IPS DF 4.7 (cell line): ENCODE measurements around the gene MIXL1.
"Not testable (repeated sequence)": the region's sequence is repeated elsewhere in the genome, so short reads cannot be mapped to it uniquely, and the experiment has no call there.

Experiments
- DNase-seq: peaks from one replicate; pipeline ENCODE4 v3.0.0-alpha.2; 2013; ENCODE audit warnings: low spot score; ENCODE audit errors: extremely low read depth

The MIXL1 gene

DNA sequence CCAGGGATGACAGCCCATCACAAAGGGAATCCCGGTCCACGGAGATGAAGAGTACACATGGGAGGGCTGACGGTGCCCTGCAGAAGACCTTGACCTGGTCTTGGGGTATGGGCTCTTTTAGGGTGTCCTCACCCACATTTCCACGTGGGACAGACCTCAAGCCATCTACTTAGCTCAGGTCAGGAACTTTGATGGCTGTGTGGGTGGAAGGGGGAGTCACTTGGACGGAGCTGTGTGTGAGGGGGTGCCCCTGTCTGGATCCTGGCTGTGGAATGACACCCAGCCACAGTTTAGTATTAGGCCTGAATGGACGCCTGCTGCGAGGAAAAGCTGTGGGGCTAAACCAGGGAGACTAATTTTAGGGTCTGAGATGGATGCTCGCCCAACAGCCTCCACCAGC, 10.9 kb upstream of the MIXL1 start:
- no peak for DNase-seq

DNA sequence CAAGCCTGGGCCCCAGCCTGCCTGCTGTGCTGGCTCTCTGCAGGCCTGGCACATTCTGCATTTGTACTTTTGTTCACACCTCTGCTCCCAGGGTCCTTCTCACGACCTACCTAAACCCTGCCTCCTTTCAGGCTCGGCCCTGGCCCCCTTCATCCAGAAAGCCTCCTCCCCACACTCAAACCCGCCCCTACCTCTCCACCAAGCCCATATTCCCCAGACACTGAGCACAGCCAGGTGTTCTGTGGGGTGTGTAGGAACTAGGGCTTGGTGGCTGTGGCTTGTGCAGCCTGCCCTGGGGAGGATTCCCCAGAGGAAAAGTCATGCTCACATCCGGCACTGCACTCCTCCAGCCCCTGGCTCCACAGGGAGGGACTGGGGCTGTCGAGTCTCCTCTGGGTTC, 8.2 kb upstream of the MIXL1 start:
- no peak for DNase-seq

DNA sequence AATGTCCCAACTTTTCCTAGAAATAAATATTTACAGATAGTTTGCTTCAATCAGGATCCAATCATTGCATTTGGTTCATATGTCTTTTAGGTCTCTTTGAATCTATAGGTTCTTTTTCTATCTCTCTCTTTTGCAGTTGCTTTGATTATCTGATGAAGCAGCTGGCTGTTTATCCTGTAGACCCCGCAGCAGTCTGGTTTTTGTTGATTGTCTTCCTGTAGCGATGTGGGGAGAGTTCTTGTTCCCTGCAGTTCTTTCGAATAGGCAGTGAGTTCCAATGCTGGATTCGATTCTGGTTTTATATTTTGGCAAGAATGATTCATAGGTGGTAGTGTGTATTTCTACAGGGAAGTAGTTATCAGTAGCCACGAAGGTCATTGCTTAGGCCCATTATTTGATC, 7.4 kb upstream of the MIXL1 start:
- no peak for DNase-seq

DNA sequence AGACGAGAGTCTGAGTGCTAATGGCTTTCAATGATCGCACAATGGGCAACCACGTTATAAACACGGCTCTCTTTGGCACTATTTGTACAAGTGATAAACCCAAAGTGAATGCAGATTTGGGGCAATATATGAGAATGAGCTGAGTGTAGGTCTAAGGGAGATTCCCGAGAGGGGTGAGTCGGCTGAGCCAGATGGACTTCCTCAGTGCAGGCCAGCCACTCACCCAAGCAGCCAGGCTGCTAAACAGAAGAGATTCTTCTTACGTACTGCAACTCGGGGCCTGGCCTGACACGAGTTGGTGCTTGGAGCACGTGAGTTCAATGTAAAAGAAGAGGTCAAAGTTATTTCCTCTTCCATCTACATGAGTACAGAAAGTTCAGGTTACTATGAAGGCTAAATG, 6.2 kb upstream of the MIXL1 start:
- no peak for DNase-seq

DNA sequence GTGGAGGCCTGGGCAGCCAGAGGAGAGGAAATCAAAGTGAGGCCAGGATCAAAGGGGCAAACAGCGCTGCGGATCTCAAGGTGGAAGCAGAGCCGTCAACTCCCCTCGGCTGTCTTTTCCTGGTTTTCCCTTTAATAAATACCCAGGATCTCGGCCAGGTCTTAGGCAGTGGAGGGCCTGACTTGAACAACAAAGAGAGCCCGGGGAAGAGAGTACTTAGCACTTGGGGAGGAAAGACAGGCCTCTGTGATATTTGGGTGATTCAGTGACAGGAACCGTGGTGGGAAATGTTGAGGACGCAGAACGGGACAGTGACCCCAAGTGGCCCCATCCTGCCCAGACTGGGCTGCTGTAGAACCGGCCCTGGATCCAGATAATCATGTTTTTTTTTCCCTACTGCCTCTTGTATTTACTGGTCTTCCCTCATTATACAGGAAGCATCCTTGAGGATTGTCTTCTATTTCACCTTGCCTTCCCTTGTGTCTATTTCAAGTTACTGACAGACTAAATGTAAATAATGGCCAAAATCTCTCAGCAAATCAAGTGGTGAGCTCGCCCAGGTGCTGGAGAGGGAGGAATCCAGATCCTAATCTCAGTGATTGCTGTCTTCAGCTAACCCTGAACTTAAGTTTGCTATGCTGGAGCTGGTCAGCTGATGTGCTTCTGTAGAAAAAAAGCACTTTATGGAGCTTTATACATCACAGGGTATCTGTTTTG, 2.8 kb upstream of the MIXL1 start:
- no peak for DNase-seq

DNA sequence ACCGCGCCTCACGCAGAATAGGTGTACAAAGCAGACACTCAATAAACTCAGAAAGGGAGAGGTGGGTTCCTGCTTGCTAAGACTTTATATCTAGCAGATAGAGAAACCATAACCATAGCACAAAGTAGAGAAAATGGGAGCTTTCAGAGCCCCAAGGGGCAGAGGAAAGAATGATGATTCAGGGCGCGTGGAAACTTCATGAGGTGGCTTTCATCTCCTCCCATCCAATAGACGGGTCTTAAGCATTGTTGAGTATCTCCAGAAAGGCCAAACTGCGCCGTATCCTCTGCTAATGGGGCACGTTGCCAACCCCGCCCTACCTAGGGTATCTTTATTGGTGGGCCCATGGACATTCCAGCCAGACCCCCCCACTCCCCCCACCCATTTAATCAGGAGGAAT, 778 bp upstream of the MIXL1 start:
- DNase-seq = no peak

DNA sequence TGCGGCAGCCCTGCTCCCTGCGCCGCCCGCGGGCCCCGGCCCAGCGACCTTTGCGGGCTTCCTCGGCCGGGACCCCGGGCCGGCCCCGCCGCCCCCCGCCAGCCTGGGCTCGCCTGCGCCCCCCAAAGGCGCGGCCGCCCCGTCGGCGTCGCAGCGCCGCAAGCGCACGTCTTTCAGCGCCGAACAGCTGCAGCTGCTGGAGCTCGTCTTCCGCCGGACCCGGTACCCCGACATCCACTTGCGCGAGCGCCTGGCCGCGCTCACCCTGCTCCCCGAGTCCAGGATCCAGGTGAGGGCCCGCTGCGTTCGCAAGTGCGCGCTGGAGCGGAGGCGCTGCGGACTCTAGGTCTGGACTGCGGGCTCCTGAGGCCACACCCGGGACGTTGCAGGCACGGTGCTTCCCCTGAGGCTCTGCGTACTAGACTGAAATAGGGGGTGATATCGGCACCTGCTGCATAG, 351 bp downstream of the MIXL1 start:
- DNase-seq = no peak

DNA sequence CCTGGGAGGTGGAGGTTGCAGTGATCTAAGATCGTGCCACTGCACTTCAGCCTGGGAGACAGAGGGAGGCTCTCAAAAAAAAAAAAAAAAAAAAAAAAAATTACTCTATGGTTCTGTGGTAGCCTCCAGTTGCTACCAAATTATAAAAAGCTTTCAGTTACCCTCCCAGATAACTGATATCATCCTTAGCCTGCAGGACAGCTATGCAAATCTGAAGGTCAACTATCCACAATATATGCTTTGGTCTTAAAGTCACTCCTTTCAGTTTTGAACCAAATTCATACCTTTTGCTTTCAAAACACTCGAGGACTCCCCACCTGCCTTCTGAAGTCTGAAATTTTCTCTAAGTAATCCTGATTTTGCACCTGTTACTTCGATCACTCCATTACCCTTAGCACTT, 3.1 kb downstream of the MIXL1 start:
- no peak for DNase-seq

DNA sequence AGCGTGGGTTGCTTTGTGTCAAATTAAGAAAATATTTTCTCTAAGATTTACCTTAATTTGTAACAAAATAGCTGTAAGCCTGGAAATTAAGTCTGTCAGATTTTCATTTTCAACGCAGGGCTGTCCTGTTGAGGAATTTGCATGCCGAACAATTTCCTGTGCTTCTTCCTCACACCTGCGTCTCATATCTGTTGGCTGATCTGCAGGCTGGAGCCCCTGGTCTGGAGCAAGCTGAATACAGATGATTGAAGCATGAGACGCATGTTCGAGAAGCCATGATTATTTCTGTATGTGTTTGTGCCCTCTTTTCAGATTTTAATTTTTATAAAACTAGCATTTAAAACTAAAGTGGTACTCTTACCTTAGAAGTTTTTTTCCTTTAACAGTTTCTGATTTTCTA, 9.8 kb downstream of the MIXL1 start:
- DNase-seq = no peak

DNA sequence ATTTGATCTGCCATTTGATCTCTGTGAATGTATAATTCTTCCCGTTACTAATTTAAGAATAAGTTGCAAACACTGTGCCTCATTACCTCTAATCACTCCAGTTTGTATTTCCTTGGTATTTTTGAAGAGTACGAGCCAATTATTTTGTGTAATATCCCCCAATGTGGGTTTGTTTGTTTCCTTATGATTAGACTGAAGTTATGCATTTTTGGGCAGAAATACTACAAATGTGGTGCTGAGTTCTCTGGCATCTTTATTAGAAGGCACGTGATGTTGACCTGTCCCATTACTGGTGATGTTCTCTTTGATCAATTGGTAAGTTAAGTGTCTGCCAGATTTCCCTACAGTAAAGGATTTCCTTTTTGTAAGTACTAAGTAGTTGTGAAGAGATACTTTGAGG, 10.3 kb downstream of the MIXL1 start:
- DNase-seq = no peak

DNA sequence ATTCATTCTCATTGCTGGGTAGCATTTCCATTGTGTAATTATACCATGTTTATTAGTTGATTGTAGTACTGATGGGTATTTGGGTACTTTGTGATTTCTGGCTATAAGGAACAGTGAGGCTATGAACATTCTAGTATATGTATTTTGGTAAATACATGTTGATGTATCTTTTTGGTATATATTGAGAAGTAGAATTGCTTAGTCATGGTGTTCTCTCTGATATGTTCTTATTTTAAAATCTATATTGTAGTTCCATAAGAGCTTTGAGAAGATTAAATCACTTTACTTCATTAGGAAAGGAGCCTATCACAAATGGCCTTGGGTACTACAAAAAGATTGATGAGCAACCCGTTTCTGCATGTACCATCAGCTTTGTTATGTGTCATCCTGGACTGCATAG, 13.4 kb downstream of the MIXL1 start:
- DNase-seq = no peak

DNA sequence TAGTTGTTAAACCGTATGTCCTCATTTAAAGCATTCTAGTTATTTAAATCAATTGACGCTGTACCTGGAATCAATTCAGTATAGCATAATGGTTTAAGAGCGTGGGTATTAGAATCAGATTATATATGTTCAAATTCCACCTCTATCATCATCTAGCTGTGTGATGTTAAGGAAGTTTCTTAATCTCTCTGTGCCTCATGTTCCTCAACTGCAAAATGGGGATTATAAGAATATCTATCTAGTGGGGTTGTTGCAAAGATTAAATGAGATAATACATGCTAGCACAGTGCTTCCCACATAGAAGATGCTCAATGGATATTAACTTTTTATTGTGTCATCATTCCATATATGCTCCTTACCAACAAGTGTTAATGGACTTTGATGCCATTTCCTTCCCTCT, 16.0 kb downstream of the MIXL1 start:
- DNase-seq = no peak

DNA sequence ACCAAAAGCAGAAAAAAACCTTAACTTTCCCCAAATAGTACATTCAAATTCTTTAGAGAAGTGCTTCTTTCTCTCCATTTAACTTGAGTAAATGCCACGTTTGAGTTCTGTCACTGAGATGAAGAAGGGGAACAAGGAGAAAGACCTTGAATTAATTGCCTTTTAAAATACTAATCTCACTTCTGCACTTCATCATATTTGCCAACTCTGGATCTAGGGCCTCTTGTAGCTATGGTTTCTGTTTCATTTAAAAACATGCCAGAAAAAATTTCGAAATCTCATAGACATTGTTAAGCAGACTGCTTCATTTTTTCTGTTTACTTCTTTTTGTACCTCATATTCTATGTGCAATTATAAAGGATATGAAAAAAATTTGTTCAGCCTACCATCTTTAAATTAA, 24.6 kb downstream of the MIXL1 start:
- no peak for DNase-seq

DNA sequence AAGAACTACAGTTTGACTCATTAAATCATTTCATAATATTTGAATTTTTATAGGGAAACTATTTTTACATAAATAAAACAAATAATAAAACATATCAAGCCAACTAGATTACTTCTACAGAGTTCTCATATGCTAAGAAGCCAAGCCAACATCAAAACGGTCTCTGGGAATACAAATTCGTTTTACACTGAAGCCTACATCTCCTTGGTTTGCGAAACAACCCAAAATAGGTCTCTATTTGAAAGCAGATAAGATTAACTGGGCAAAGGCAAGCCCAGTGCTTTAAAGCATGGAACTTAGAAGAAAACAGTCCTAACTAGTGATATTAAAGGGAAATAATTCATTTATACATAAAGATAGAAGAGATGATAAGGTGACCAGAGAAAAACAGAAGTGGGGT, 25.3 kb downstream of the MIXL1 start:
- DNase-seq = no peak

DNA sequence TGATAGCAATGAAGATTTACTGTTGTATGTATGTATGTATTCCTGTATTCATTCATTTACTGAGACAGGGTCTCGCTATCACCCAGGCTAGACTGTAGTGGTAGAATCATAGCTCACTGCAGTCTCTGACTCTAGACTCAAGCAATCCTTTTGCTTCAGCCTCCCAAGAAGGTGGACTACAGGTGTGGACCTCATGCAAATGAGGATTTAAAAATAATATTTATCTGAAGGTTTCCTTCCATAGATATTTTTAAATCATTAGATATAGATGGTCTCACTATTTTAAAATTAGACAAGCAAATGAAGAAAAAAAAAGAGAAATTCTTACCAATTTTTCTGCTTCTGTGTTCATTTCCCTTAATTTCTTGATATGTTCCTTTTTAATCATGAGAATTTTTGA, 27.0 kb downstream of the MIXL1 start:
- no peak for DNase-seq

DNA sequence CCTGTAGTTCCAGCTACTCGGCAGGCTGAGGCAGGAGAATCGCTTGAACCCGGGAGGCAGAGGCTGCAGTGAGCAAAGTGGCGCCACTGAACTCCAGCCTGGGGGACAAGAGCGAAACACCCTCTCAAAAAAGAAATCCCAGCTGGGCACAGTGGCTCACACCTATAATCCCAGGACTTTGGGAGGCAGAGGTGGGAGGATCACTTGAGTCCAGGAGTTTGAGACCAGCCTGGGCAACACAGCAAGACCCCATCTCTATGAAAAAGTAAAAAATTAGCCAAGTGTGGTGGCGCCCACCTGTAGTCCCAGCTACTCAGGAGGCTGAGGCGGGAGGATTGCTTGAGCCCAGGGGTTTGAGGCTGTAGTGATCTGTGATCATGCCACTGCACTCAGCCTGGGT, 29.4 kb downstream of the MIXL1 start:
- not testable (repeated sequence) for DNase-seq

DNA sequence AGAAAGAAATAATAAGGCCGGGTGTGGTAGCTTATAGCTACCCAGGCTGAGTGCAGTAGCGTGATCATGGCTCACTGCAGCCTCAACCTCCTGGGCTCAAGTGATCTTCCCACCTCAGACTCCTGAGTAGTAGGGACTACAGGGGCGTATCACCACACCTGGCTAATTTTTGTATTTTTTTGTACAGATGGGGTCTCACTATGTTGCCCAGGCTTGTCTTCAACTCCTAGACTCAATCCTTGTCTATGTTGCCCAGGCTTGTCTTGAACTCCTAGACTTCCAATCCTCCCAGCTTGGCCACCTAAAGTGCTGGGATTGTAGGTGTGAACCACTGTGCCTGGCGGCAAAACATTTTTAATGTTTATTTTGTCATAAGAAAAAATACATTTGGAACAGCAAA, 30.5 kb downstream of the MIXL1 start:
- DNase-seq = no peak

DNA sequence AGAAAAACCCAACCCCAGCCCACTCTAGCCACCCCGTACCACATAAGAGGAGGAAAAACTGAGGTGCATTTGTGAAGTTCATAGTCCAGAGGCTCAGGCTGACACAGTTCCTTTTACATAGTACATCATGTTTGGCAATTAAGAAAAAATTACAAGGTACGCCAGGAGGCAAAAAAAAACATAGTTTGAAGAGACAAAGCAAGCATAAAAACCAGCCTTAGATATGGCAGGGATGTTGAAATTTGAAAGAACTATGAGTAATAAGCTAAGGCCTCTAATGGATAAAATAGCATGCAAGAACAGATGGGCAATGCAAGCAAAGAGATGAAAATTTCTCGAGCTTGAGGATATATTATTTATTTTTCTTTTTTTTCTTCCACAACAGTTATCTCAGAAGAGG, 31.9 kb downstream of the MIXL1 start:
- DNase-seq = no peak

DNA sequence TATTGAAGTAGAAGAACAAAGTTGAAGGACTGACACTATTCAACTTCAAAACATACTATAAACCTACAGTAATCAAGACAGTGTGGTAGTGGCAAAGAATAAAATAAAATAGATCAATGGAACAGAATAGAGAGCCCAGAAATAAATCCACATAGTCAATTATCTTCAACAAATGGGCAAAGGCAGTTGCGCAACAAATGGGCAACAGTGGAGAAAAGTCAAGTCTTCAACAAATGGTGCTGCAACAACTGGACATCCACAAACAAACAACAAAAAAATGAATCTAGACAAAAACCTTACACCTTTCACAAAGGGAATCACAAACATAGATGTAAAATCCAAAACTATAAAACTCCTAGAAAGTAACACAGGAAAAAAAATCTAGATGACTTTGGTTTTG, 38.4 kb downstream of the MIXL1 start:
- DNase-seq = no peak

DNA sequence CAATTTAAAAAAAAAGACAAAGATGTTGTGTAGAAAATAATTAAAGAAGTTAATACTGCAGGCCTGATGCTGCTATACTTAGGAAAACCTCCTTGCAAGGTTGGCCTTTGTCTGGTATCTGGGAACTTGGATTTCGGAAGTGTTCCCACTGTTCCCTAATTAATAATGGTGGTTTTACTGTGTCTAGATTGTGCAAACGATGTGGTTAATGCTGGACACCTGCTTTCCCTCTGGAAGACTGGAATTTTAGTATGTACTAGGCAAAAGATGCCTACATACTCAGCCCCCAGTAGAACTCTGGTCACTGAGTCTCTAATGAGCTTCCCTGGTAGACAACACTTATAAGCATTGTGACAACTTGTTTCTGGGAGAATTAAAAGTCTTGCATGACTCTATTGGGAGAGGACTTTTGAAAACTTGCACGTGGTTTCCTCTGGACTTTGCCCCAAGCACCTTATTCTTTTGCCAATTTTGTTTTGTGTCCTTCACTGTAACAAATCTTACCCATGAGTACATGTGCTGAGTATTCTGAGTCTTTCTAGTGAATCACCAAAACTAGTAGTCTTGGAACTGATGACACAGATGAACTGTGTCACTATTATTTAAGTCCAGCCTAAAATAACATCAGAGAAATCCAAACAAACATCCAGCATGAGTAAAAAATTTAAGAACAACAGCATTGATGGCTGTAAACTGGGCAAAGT, 45.1 kb downstream of the MIXL1 start:
- no peak for DNase-seq

DNA sequence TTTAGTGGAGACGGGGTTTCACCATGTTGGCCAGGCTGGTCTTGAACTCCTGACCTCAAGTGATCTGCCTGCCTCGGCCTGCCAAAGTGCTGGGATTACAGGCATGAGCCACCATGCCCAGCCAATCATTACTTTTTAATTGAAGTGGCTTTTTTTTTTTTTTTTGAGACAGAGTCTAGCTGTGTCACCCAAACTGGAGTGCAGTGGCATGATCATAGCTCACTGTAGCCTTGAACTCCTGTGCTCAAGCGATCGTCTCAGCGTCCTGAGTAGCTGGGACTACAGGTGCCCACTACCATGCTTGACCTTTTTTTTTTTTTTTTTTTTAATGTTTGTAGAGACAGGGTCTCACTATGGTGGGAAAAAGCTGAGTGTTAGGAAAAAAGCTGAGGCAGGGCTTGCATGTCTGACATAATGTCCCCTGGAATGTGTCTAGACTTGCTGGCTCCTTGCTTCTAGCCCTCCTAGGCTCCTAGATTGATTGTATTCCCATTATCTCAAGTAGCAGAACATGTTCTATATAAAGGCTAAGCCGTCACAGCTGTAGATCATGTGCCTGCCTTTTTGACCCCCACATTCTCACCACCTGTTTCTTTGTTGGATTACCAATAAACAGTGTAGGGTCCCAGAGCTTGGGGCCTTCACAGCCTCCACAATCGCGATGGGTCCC, 48.9 kb downstream of the MIXL1 start:
- DNase-seq = not testable (repeated sequence)

DNA sequence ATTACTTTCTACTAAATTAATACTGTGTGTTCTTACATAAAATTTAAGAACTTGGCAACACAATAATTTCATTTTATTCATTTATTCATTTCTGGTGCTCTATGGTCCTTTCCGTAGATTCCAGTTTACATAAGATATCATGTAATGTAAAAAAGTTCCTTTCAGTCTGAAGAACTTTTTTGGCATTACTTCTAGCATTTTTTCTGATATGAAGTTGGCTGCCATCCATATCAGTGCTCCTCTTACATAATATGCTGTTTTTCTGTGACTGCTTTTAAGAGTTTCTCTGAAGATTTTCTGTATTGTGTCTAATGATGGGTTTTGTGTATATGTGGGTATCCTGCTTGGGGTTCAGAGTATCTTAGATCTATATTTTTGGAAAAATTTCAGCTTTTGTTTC, 50.7 kb downstream of the MIXL1 start:
- no peak for DNase-seq
